HCT116 (cell line): ENCODE results near the gene OTUD5.

Experiments used
- CBX3 ChIP-seq: IDR thresholded peaks from 2 replicates; pipeline ENCODE4 v1.6.1; 2012; ENCODE audit warnings: low read depth
- CTCF ChIP-seq, 3 experiments: fragments of 200-600 bp in 1 of 3; sonication (generic) in 1 of 3; IDR thresholded peaks in 2 of 3; conservative IDR thresholded peaks in 1 of 3; 2 replicates each; pipeline ENCODE4 v1.5.1; 2012 to 2017; ENCODE audit warnings: low read depth in 2 of 3, low read length in 2 of 3, antibody characterized with exemption in 1 of 3, borderline replicate concordance in 1 of 3, control low read depth in 1 of 3, mild to moderate bottlenecking in 1 of 3, mixed read lengths in 1 of 3, mixed run types in 1 of 3, moderate library complexity in 1 of 3; ENCODE audit not compliant: insufficient read depth in 1 of 3
- POLR2A ChIP-seq: IDR thresholded peaks from 2 replicates; pipeline ENCODE4 v1.7.0; 2011; ENCODE audit warnings: borderline replicate concordance; ENCODE audit not compliant: insufficient read depth, insufficient read length; ENCODE audit errors: extremely low read depth
- POLR2AphosphoS5 ChIP-seq: IDR thresholded peaks from 2 replicates; pipeline ENCODE4 v1.6.1; 2011; ENCODE audit warnings: mild to moderate bottlenecking, low read depth, low read length, moderate library complexity
- REST ChIP-seq: IDR thresholded peaks from 2 replicates; pipeline ENCODE4 v1.6.1; 2012; ENCODE audit warnings: low read depth
- TCF7L2 ChIP-seq: IDR thresholded peaks from 2 replicates; pipeline ENCODE4 v1.7.0; 2011; ENCODE audit warnings: borderline replicate concordance, inconsistent platforms; ENCODE audit not compliant: insufficient read depth, insufficient read length; ENCODE audit errors: extremely low read depth
- YY1 ChIP-seq: IDR thresholded peaks from 2 replicates; pipeline ENCODE4 v1.6.1; 2011; ENCODE audit warnings: low read length, low read depth, moderate library complexity, mild to moderate bottlenecking; ENCODE audit not compliant: insufficient replicate concordance; ENCODE audit errors: extremely low read depth

GRCh38 chrX:49001521-49002090 is 44.2 kb upstream of the OTUD5 start:
- no peak for TF ChIP-seq YY1
- TF ChIP-seq CTCF (IDR thresholded peaks at IDR 0.05 in 2 of 3, conservative IDR thresholded peaks at IDR 0.05 in 1 of 3; ENCODE audit: borderline replicate concordance in 1 of 3, insufficient read depth in 1 of 3, low read depth in 2 of 3, low read length in 2 of 3): no peak
- TF ChIP-seq TCF7L2: no peak
- no peak for TF ChIP-seq CBX3
- TF ChIP-seq REST: no peak
- no peak for TF ChIP-seq POLR2A
- no peak for TF ChIP-seq POLR2AphosphoS5
